ENCODE measurements around the gene BLOC1S6. TPM values are rescaled to one million over a fixed set of nuclear protein-coding genes. Genes with fewer than 3 reads are reported as not detected.

Gene BLOC1S6
- total RNA-seq, 1 experiment from 2014 or later: 35.0 TPM

DNA sequence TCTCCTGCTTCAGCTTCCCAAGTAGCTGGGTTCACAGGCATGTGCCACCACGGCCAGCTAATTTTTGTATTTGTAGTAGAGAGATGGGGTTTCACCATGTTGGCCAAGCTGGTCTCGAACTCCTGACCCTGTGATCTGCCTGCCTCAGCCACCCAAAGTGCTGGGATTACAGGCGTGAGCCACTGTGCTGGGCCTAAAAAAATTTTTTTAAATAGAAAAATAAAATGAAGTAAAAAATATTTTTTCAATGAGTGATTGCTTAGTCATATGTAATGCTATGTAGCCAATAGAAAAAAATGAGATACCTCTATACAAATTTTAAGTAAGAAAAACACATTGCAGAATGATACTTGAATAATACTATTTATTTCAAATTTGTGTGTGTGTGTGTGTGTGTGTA is 36.7 kb upstream of the BLOC1S6 start:
- BruUV-seq (replicated peaks): no TSS peak
- DNase-seq: no peak
- Mint-ChIP-seq H3K27me3 (ENCODE audit: unreplicated experiment) (no peaks in the 10 kb centered on the region), H3K4me3 (ENCODE audit: low read depth, unreplicated experiment) (no peak overlapping the region), H3K27ac (ENCODE audit: unreplicated experiment) (no peak overlapping the region), H3K4me1 (ENCODE audit: low read depth, unreplicated experiment) (peaks cover 11% of the 10 kb centered on the region), H3K9me3 (ENCODE audit: low read depth, unreplicated experiment) (no peaks in the 10 kb centered on the region), H3K36me3 (ENCODE audit: insufficient read depth, unreplicated experiment) (no peaks in the 10 kb centered on the region)
- intact Hi-C loops (cut with micrococcal nuclease; ENCODE audit: unreplicated experiment): no loop called here
- CTCF ChIA-PET: no interaction called here
- TF ChIP-seq CTCF (IDR thresholded peaks at IDR 0.05; ENCODE audit: unreplicated experiment): no peak

DNA sequence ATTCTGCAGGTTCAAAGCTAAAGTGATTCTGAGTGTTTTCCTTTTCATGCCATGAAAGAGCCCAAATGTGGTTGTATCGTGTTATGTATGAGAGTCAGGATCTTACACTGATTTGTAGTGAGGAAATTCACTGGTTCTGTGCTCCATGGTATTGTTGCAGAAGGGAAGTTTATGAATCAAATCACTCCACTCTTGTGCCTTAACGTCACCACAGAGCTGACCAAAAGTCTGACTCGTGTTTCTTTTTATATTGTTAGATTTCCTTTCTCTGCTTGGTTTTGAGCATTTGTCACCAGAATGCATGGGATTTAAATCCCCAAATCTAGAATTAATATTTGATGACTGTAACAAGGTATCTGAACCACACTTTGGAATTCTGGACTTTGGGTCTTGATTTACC is 35.5 kb upstream of the BLOC1S6 start:
- no peak for TF ChIP-seq CTCF (IDR thresholded peaks at IDR 0.05; ENCODE audit: unreplicated experiment)
- H3K4me1 Mint-ChIP-seq (ENCODE audit: low read depth, unreplicated experiment): peaks cover 11% of the 10 kb centered on the region
- CTCF ChIA-PET: no interaction called here
- H3K9me3 Mint-ChIP-seq (ENCODE audit: low read depth, unreplicated experiment): no peaks in the 10 kb centered on the region
- intact Hi-C loops (cut with micrococcal nuclease; ENCODE audit: unreplicated experiment): no loop called here
- no TSS peak for BruUV-seq (replicated peaks)
- no peak for DNase-seq
- no peak overlapping the region for H3K27ac Mint-ChIP-seq (ENCODE audit: unreplicated experiment)
- no peak overlapping the region for H3K4me3 Mint-ChIP-seq (ENCODE audit: low read depth, unreplicated experiment)
- no peaks in the 10 kb centered on the region for H3K36me3 Mint-ChIP-seq (ENCODE audit: insufficient read depth, unreplicated experiment)
- no peaks in the 10 kb centered on the region for H3K27me3 Mint-ChIP-seq (ENCODE audit: unreplicated experiment)

- Mint-ChIP-seq H3K36me3 (ENCODE audit: insufficient read depth, unreplicated experiment) (no peaks in the 10 kb centered on the region), H3K27ac (ENCODE audit: unreplicated experiment) (no peak overlapping the region), H3K4me1 (ENCODE audit: low read depth, unreplicated experiment) (no peaks in the 10 kb centered on the region), H3K9me3 (ENCODE audit: low read depth, unreplicated experiment) (no peaks in the 10 kb centered on the region), H3K27me3 (ENCODE audit: unreplicated experiment) (peaks cover 15% of the 10 kb centered on the region), H3K4me3 (ENCODE audit: low read depth, unreplicated experiment) (no peak overlapping the region)
- no peak for TF ChIP-seq CTCF (IDR thresholded peaks at IDR 0.05; ENCODE audit: unreplicated experiment)
- DNase-seq: no peak
- no TSS peak for BruUV-seq (replicated peaks)
- intact Hi-C loops (cut with micrococcal nuclease; ENCODE audit: unreplicated experiment): no loop called here
- CTCF ChIA-PET: no interaction called here
These were observed 31.1 kb upstream of the BLOC1S6 start for GRCh38 chr15:45555934-45556608.

GRCh38 chr15:45572617-45573016 is 14.6 kb upstream of the BLOC1S6 start:
- no peaks in the 10 kb centered on the region for H3K4me1 Mint-ChIP-seq (ENCODE audit: low read depth, unreplicated experiment)
- CTCF ChIA-PET: interaction anchor here (0.7 kb wide), 1 partner anchor 46 kb away, joined by 7 read pairs; no protein-coding TSS in a partner anchor
- intact Hi-C loops (cut with micrococcal nuclease; ENCODE audit: unreplicated experiment): no loop called here
- no TSS peak for BruUV-seq (replicated peaks)
- no peaks in the 10 kb centered on the region for H3K9me3 Mint-ChIP-seq (ENCODE audit: low read depth, unreplicated experiment)
- DNase-seq: no peak
- H3K27me3 Mint-ChIP-seq (ENCODE audit: unreplicated experiment): peaks cover 18% of the 10 kb centered on the region
- no peaks in the 10 kb centered on the region for H3K36me3 Mint-ChIP-seq (ENCODE audit: insufficient read depth, unreplicated experiment)
- no peak for TF ChIP-seq CTCF (IDR thresholded peaks at IDR 0.05; ENCODE audit: unreplicated experiment)
- H3K4me3 Mint-ChIP-seq (ENCODE audit: low read depth, unreplicated experiment): no peak overlapping the region
- no peak overlapping the region for H3K27ac Mint-ChIP-seq (ENCODE audit: unreplicated experiment)

Data from Calu3 (cell line).